Neural progenitor cell (in vitro differentiated cells): ENCODE data around the gene PACRG. TPM values are rescaled to one million over a fixed set of nuclear protein-coding genes. Genes with fewer than 3 reads are reported as not detected.

Source experiments
- DNase-seq: peaks from one replicate; pipeline ENCODE4 v3.0.0-alpha.2; 2016; ENCODE audit warnings: low spot score
- H2AFZ ChIP-seq: fragments of 200-600 bp; sonication (generic); replicated peaks from 2 replicates; pipeline ENCODE4 v1.6.1; 2016; ENCODE audit warnings: antibody characterized with exemption
- H3F3A ChIP-seq: fragments of 200-600 bp; sonication (generic); 2 replicates; pipeline ENCODE4 v1.6.1; 2016; ENCODE audit warnings: antibody characterized with exemption, low read depth
- H3K27ac ChIP-seq: fragments of 200-600 bp; sonication (generic); 2 replicates; pipeline ENCODE4 v1.5.1; 2016; ENCODE audit warnings: mild to moderate bottlenecking
- H3K27me3 ChIP-seq: fragments of 200-600 bp; sonication (generic); 2 replicates; pipeline ENCODE4 v1.6.1; 2016; ENCODE audit warnings: mild to moderate bottlenecking, moderate library complexity
- H3K36me3 ChIP-seq: fragments of 200-600 bp; sonication (generic); 2 replicates; pipeline ENCODE4 v1.5.1; 2016
- H3K4me1 ChIP-seq: fragments of 200-600 bp; sonication (generic); 2 replicates; pipeline ENCODE4 v1.6.1; 2016; ENCODE audit warnings: mixed run types
- H3K4me2 ChIP-seq: fragments of 200-600 bp; sonication (generic); 2 replicates; pipeline ENCODE4 v1.6.1; 2016
- H3K4me3 ChIP-seq: fragments of 200-600 bp; sonication (generic); 2 replicates; pipeline ENCODE4 v1.5.1; 2016
- H3K79me2 ChIP-seq: fragments of 200-600 bp; sonication (generic); 2 replicates; pipeline ENCODE4 v1.6.1; 2016; ENCODE audit warnings: low read depth
- H3K9ac ChIP-seq: fragments of 200-600 bp; sonication (generic); 2 replicates; pipeline ENCODE4 v1.6.1; 2016
- H3K9me3 ChIP-seq: fragments of 200-600 bp; sonication (generic); 2 replicates; pipeline ENCODE4 v1.5.1; 2016; ENCODE audit warnings: low read depth
- H4K20me1 ChIP-seq: fragments of 200-600 bp; sonication (generic); 2 replicates; pipeline ENCODE4 v1.6.1; 2016; ENCODE audit warnings: low read depth
- H3K27ac Mint-ChIP-seq: 3 replicates; pipeline ENCODE4 v1.8.0; 2021; ENCODE audit warnings: mixed read lengths
- H3K27me3 Mint-ChIP-seq: 2 replicates; pipeline ENCODE4 v1.8.0; 2022; ENCODE audit warnings: low read depth, mild to moderate bottlenecking, inconsistent platforms, moderate library complexity, mixed read lengths; ENCODE audit not compliant: insufficient read depth
- H3K36me3 Mint-ChIP-seq: 3 replicates; pipeline ENCODE4 v1.8.0; 2021; ENCODE audit warnings: mixed read lengths
- H3K4me1 Mint-ChIP-seq: 3 replicates; pipeline ENCODE4 v1.8.0; 2021; ENCODE audit warnings: mixed read lengths
- H3K4me3 Mint-ChIP-seq: 3 replicates; pipeline ENCODE4 v1.8.0; 2021; ENCODE audit warnings: mild to moderate bottlenecking, moderate library complexity, mixed read lengths
- H3K9me3 Mint-ChIP-seq: 3 replicates; pipeline ENCODE4 v1.8.0; 2020; ENCODE audit warnings: mixed read lengths
- EZH2 ChIP-seq: fragments of 200-600 bp; sonication (generic); IDR thresholded peaks from 2 replicates; pipeline ENCODE4 v1.6.1; 2017; ENCODE audit warnings: antibody characterized with exemption, mild to moderate bottlenecking, moderate library complexity
- EZH2phosphoT487 ChIP-seq: fragments of 200-600 bp; sonication (generic); IDR thresholded peaks from 2 replicates; pipeline ENCODE4 v1.6.1; 2017; ENCODE audit warnings: antibody characterized with exemption
- total RNA-seq: library from RNA; depleted of rRNA; stranded (reverse); fragments of >200 nt; gene quantifications from 2 replicates; pipeline ENCODE4 v1.2.3, GENCODE V29; 2015; ENCODE audit warnings: low replicate concordance
- TF ChIP-seq, protein P1 (sequence below): fragments of 200-600 bp; sonication (generic); IDR thresholded peaks from 2 replicates; pipeline ENCODE4 v1.5.1; 2017; ENCODE audit warnings: antibody characterized with exemption, mild to moderate bottlenecking

PACRG gene
- total RNA-seq, 1 donor from 2014 or later = 0.30 TPM

DNA sequence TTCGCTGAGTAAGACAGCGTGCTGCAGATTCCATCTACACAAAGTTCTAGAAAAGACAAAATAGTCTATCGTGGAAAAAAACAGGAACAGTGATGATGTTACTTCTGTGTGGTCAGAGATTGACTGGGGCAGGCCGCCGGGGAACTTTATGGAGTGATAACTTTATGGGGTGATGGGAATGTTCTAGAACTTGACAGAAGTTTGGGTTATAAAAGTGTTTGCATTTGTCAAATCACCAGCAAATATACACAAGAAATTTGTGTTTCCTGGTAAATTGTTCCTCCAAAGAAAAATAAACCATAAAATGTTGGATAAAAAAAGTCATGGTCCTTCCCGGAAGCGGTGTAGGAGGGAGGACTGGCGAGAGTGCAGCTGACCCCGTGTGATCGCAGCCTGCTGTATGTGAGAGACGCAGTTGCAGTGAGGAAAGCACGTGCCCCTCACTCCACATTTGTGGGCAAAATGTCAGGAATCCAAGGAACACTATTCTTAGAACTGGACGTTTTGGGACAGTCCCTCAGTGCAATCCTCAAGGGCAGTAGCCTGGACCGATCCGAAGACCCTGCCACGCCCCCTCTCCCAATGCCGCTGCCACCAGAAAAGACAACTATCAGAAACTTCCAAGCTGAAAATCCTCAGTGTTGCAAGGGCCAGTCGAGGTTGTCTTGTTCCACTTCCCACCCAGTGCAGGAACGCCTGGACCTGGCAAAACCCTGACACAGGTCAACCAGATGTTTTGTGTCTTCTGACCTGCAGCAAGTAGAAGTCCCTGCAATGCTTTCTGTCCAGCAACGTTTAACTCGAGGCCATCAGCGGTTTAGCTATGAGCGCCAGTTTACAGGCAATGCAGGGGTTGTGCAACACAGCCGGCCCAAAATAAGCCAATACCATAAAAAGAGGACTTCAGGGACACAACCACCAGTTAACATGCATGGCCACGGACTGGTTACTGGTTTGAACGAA is 606.2 kb downstream of the PACRG start:
- Histone ChIP-seq H3K36me3 (no peaks in the 10 kb centered on the region), H2AFZ (no peak overlapping the region), H3K9ac (no peak overlapping the region), H3K4me1 (peaks cover 12% of the 10 kb centered on the region), H3K9me3 (no peaks in the 10 kb centered on the region), H3K4me3 (no peak overlapping the region), H3K4me2 (no peak overlapping the region), H3F3A (no peaks in the 10 kb centered on the region), H3K27ac (no peak overlapping the region), H4K20me1 (no peaks in the 10 kb centered on the region), H3K27me3 (no peaks in the 10 kb centered on the region), H3K79me2 (no peaks in the 10 kb centered on the region)
- peaks cover 2% of the 10 kb centered on the region for H3K36me3 Mint-ChIP-seq
- peak overlapping the region; percentile 83 for H3K27ac Mint-ChIP-seq
- H3K4me1 Mint-ChIP-seq = peaks cover 49% of the 10 kb centered on the region
- TF ChIP-seq EZH2 = no peak
- TF ChIP-seq EZH2phosphoT487 = no peak
- TF ChIP-seq, protein P1, sequence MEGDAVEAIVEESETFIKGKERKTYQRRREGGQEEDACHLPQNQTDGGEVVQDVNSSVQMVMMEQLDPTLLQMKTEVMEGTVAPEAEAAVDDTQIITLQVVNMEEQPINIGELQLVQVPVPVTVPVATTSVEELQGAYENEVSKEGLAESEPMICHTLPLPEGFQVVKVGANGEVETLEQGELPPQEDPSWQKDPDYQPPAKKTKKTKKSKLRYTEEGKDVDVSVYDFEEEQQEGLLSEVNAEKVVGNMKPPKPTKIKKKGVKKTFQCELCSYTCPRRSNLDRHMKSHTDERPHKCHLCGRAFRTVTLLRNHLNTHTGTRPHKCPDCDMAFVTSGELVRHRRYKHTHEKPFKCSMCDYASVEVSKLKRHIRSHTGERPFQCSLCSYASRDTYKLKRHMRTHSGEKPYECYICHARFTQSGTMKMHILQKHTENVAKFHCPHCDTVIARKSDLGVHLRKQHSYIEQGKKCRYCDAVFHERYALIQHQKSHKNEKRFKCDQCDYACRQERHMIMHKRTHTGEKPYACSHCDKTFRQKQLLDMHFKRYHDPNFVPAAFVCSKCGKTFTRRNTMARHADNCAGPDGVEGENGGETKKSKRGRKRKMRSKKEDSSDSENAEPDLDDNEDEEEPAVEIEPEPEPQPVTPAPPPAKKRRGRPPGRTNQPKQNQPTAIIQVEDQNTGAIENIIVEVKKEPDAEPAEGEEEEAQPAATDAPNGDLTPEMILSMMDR = no peak
- no peaks in the 10 kb centered on the region for H3K9me3 Mint-ChIP-seq
- H3K27me3 Mint-ChIP-seq = peaks cover 4% of the 10 kb centered on the region
- H3K4me3 Mint-ChIP-seq = no peak overlapping the region
- no peak for DNase-seq

DNA sequence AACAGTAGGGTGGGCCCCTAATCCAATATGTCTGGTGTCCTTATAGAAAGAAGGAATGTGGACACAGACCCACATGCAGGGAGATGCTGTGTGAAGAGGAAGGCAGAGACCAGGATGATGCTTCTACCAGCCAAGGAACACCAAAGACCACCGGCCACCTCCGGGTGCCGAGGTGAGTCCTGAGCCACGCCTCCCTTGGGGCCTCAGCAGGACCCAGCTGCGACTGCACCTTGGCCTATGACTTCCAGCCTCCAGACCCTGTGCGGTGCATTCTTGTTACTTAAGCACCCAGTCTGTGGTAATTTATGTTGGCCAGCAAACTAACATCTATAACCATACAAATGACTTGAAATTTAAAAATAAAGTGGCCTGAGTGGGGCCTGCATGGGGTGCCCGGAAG is 607.3 kb downstream of the PACRG start:
- TF ChIP-seq, protein P1 = no peak
- no peak for TF ChIP-seq EZH2phosphoT487
- no peak for TF ChIP-seq EZH2
- H2AFZ ChIP-seq = no peak overlapping the region
- H3K4me1 Mint-ChIP-seq = peaks cover 53% of the 10 kb centered on the region

DNA sequence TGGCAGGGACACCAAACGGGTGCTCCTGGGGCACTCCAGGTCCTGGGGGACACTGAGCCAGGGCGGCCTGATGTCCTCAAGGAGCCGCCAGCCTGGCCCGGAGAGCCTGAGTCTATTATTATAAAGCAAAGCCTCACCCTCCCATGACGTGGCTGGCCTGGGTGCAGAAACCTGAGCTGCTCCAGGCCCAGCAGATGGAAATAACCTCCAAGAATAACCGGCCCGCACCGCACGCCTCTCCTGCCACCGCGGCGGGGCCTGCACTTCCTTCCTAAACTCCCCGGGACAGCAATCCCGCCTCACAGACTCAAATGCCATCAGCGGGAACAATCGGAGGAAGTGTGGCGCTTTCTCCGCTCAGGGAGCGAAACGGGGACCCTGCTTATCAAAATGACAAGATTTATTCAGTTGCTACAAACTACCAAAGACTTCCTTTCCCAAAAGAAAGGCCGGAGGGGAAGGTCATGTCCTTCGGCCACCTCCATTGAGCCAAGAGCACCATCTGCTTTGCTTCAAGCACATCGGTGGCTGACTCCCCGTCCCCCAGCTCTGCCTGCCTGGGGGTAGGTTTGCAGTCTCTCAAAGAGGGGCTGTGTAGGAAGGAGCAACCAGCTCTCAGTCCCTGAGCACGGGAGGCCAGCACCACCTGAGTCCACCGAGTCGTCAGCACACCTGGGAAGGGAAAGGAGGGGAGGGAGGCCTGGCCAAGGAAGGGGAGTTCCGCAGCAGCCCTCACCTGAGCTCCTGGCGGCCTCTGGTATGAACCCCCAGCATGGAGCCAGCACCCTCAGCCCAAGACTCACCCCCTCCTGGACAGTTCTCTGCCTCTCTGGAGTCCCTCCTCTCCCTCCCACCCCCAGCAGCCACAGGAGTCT is 608.1 kb downstream of the PACRG start:
- H3K9ac ChIP-seq = no peak overlapping the region
- peaks cover 14% of the 10 kb centered on the region for H3K4me1 ChIP-seq
- Mint-ChIP-seq H3K36me3 (no peaks in the 10 kb centered on the region), H3K4me1 (peaks cover 54% of the 10 kb centered on the region), H3K27ac (peak overlapping the region; percentile 95), H3K4me3 (no peak overlapping the region), H3K9me3 (no peaks in the 10 kb centered on the region), H3K27me3 (peaks cover 7% of the 10 kb centered on the region)
- no peak for DNase-seq
- H3K27ac ChIP-seq = no peak overlapping the region
- no peaks in the 10 kb centered on the region for H3K27me3 ChIP-seq
- H3K4me3 ChIP-seq = no peak overlapping the region
- peaks cover 6% of the 10 kb centered on the region for H3F3A ChIP-seq
- no peak overlapping the region for H2AFZ ChIP-seq
- H3K36me3 ChIP-seq = no peaks in the 10 kb centered on the region
- no peaks in the 10 kb centered on the region for H4K20me1 ChIP-seq
- no peaks in the 10 kb centered on the region for H3K79me2 ChIP-seq
- no peak overlapping the region for H3K4me2 ChIP-seq
- TF ChIP-seq, protein P1 = no peak
- no peak for TF ChIP-seq EZH2
- TF ChIP-seq EZH2phosphoT487 = no peak
- H3K9me3 ChIP-seq = no peaks in the 10 kb centered on the region

More for the DNA sequence above, 607.3 kb downstream of the PACRG start:
- peaks cover 4% of the 10 kb centered on the region for H3K27me3 Mint-ChIP-seq
- H3K4me3 Mint-ChIP-seq = no peak overlapping the region
- peak overlapping the region; percentile 83 for H3K27ac Mint-ChIP-seq
- H3K9me3 Mint-ChIP-seq = no peaks in the 10 kb centered on the region
- Histone ChIP-seq H3K79me2 (no peaks in the 10 kb centered on the region), H4K20me1 (no peaks in the 10 kb centered on the region), H3K4me2 (no peak overlapping the region), H3K4me3 (no peak overlapping the region), H3K9me3 (no peaks in the 10 kb centered on the region), H3K36me3 (no peaks in the 10 kb centered on the region), H3F3A (peaks cover 6% of the 10 kb centered on the region), H3K27ac (no peak overlapping the region), H3K4me1 (peaks cover 18% of the 10 kb centered on the region), H3K27me3 (no peaks in the 10 kb centered on the region), H3K9ac (no peak overlapping the region)
- DNase-seq = no peak
- peaks cover 2% of the 10 kb centered on the region for H3K36me3 Mint-ChIP-seq
